Stimulated activated naive B cell treated with anti-CD40 and anti-IgM and Interleukin-4, amounts not matched to agents 10 μg/mL and 1 μg/mL and 100 μg/mL, for 72 hours (primary cell): ENCODE measurements around the gene DEDD.

ENCODE experiments used
- ATAC-seq, 2 donors: fragments of 150-1000 bp; cut with Tn5 transposase; replicated peaks; 2 replicates each; pipeline ENCODE4 v1.10.0; 2021; ENCODE audit warnings: moderate library complexity in 1 of 2
- DNase-seq: peaks from one replicate; pipeline ENCODE4 v3.0.0; 2021
- H3K27ac Mint-ChIP-seq: one replicate; pipeline ENCODE4 v1.8.0; 2022; ENCODE audit warnings: mild to moderate bottlenecking, mixed read lengths
- H3K27me3 Mint-ChIP-seq, 2 donors: one replicate each; pipeline ENCODE4 v1.8.0; 2022; ENCODE audit warnings: mixed read lengths in 2 of 2
- H3K36me3 Mint-ChIP-seq, 2 donors: one replicate each; pipeline ENCODE4 v1.8.0; 2022; ENCODE audit warnings: mixed read lengths in 2 of 2, mild to moderate bottlenecking in 1 of 2
- H3K4me1 Mint-ChIP-seq, 2 donors: one replicate each; pipeline ENCODE4 v1.8.0; 2022; ENCODE audit warnings: mixed read lengths in 2 of 2, mild to moderate bottlenecking in 1 of 2
- H3K4me3 Mint-ChIP-seq, 2 donors: one replicate each; pipeline ENCODE4 v1.8.0; 2022; ENCODE audit warnings: mild to moderate bottlenecking in 2 of 2, mixed read lengths in 2 of 2, moderate library complexity in 1 of 2
- H3K9me3 Mint-ChIP-seq, 2 donors: one replicate each; pipeline ENCODE4 v1.8.0; 2022; ENCODE audit warnings: mixed read lengths in 2 of 2, mild to moderate bottlenecking in 1 of 2

DEDD gene

GRCh38 chr1:161132410-161133219, at the start of gene DEDD:
Gene DEDD, minus strand, starts transcription at chr1:161132667. Its CDS starts 8,205 bp downstream, at chr1:161124462.
- Mint-ChIP-seq H3K27ac (no peak within 1 kb of the TSS), H3K9me3 (no peaks in the 10 kb centered on the region), H3K4me1 (peaks cover 28 to 55% of the 10 kb centered on the region in 2 donors), H3K4me3 (no peak within 1 kb of the TSS), H3K27me3 (no peaks in the 10 kb centered on the region), H3K36me3 (peaks cover 18 to 25% of the 10 kb centered on the region in 2 donors)
- peak; percentile 89 for DNase-seq
- ATAC-seq: peak; percentile 95

GRCh38 chr1:161182214-161182613, 49.7 kb upstream of the DEDD start:
- Mint-ChIP-seq H3K4me1 (peaks cover 41 to 74% of the 10 kb centered on the region in 2 donors), H3K27me3 (no peaks in the 10 kb centered on the region), H3K4me3 (no peak overlapping the region), H3K27ac (peak overlapping the region; percentile 81), H3K36me3 (no peaks in the 10 kb centered on the region), H3K9me3 (no peaks in the 10 kb centered on the region)
- ATAC-seq (peak; percentile 21 to 40), DNase-seq (no peak)

GRCh38 chr1:161180639-161181038, 48.2 kb upstream of the DEDD start:
- Mint-ChIP-seq H3K27me3 (no peaks in the 10 kb centered on the region), H3K4me3 (no peak overlapping the region), H3K36me3 (peaks cover under 1 to 7% of the 10 kb centered on the region in 2 donors), H3K27ac (no peak overlapping the region), H3K9me3 (no peaks in the 10 kb centered on the region), H3K4me1 (peaks cover 40 to 72% of the 10 kb centered on the region in 2 donors)
- no peak for ATAC-seq
- no peak for DNase-seq

DNA sequence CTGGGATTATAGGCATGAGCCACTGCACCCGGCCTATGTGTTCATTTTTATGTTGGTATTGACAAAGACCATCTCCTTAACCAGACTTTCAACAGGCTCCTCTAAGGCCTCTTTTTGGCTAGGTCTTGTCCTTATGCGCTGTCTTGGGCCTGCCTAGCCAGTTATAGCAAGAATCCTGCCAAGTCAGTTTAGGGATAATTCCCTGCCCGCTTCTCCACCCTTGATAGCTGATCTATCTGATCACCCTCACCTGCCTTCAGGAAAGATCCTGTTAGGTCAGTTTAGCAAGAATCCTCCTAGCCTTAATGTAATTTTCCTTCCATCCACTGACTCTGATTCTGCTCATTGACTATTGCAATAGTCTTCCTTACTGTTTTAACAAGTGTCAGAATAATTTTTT, 47.2 kb upstream of the DEDD start:
- ATAC-seq (no peak), DNase-seq (no peak)
- Mint-ChIP-seq H3K27ac (peak overlapping the region; percentile 72), H3K9me3 (no peaks in the 10 kb centered on the region), H3K4me1 (peaks cover 41 to 73% of the 10 kb centered on the region in 2 donors), H3K4me3 (no peak overlapping the region), H3K36me3 (peaks cover 2 to 15% of the 10 kb centered on the region in 2 donors), H3K27me3 (no peaks in the 10 kb centered on the region)

DNA sequence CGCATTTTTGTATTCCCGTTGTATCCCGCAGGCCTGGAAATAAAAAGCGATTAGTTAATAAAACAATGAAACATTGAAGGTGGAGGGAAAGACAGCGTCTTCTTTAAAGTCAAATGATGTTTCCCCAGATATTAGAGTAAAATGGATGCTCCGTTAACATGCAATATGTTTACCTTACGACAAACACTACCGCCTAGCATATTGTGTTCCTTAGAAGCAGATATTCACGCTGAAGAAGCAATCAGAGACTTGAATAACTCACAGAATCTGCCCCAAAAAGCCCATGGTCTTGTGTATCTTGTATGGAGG, 45.4 kb upstream of the DEDD start:
- H3K36me3 Mint-ChIP-seq: peaks cover 7 to 30% of the 10 kb centered on the region in 2 donors
- ATAC-seq: no peak
- peaks cover 38 to 67% of the 10 kb centered on the region in 2 donors for H3K4me1 Mint-ChIP-seq

GRCh38 chr1:161177112-161177935, 44.9 kb upstream of the DEDD start, which contains the start of gene B4GALT3:
Gene B4GALT3, minus strand, starts transcription at chr1:161177507. Its CDS starts 1,447 bp downstream, at chr1:161176060.
- H3K27me3 Mint-ChIP-seq: no peaks in the 10 kb centered on the region
- peaks cover 37 to 67% of the 10 kb centered on the region in 2 donors for H3K4me1 Mint-ChIP-seq
- peak within 1 kb of the TSS; percentile 99 for H3K27ac Mint-ChIP-seq
- no peaks in the 10 kb centered on the region for H3K9me3 Mint-ChIP-seq
- peak; percentile 90 for DNase-seq
- H3K36me3 Mint-ChIP-seq: peaks cover 11 to 36% of the 10 kb centered on the region in 2 donors
- peak; percentile 93 to 94 for ATAC-seq
- peak within 1 kb of the TSS; percentile 98 for H3K4me3 Mint-ChIP-seq

More for the DNA sequence above, 45.4 kb upstream of the DEDD start:
- H3K27ac Mint-ChIP-seq: peak overlapping the region; percentile 99
- peak overlapping the region; percentile 98 for H3K4me3 Mint-ChIP-seq
- H3K27me3 Mint-ChIP-seq: no peaks in the 10 kb centered on the region
- H3K9me3 Mint-ChIP-seq: no peaks in the 10 kb centered on the region
- DNase-seq: no peak

- Mint-ChIP-seq H3K36me3 (peaks cover 17 to 42% of the 10 kb centered on the region in 2 donors), H3K9me3 (no peaks in the 10 kb centered on the region), H3K4me1 (peaks cover 34 to 63% of the 10 kb centered on the region in 2 donors), H3K27me3 (no peaks in the 10 kb centered on the region), H3K4me3 (peak overlapping the region; percentile 98), H3K27ac (peak overlapping the region; percentile 99)
- no peak for DNase-seq
- no peak for ATAC-seq
Measured at GRCh38 chr1:161176468-161177111, 44.1 kb upstream of the DEDD start.

DNA sequence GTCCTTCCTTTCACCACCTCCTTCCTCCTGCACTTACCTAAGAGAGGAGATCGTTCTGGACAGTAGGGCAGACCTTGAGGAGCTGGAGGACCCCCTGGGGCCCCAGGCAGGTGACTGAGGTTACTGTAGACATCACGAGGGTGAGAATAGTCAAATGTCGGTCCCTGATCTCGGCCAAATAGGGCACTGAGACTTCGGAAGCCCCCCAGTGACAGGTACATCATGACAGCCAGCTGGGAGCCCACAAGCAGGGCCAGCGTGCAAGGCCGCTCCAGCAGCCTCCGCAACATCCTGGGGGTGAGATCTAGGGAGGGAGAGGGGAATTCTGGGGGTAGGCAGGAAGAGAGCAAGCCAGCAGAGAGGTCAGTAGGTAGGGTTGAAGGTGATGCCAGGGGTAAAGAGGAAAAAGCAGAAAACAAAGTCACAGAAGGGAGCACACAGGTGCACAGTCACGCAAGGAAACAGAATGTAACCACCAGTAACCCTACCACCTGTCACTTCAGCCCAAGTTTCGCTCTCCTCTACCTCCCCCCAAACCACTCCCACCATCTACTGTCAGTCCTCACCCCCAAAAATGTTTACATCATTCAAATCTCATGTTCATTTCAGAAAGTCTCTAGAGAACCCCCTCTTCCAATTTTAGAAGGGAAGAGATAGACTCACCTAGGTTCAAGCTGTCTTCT, 43.4 kb upstream of the DEDD start:
- ATAC-seq (no peak), DNase-seq (no peak)
- peak overlapping the region; percentile 99 for H3K27ac Mint-ChIP-seq
- H3K36me3 Mint-ChIP-seq: peaks cover 22 to 47% of the 10 kb centered on the region in 2 donors
- H3K9me3 Mint-ChIP-seq: no peaks in the 10 kb centered on the region
- H3K4me1 Mint-ChIP-seq: peaks cover 34 to 59% of the 10 kb centered on the region in 2 donors
- no peaks in the 10 kb centered on the region for H3K27me3 Mint-ChIP-seq
- peak overlapping the region; percentile 98 for H3K4me3 Mint-ChIP-seq

DNA sequence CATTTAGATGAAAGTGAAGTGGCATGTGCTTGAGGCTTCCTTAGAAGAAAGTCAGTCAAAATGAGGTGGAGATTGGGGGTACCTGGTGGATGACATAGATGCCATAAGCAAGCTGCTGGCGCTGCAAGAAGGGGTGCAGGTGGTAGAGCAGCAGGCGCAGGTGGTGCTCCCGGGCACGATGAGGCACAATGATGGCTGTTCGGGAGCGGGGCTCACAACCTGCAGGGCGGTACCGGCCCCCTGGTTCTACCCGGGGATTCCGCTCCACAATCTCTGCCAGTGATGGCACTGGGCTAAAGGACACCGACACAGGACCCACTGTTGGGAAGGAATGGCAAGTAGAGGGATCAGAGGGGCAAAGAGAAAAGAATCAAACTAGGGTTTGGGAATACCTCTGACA, 42.4 kb upstream of the DEDD start:
- DNase-seq (no peak), ATAC-seq (no peak)
- Mint-ChIP-seq H3K36me3 (peaks cover 23 to 53% of the 10 kb centered on the region in 2 donors), H3K9me3 (no peaks in the 10 kb centered on the region), H3K4me1 (peaks cover 30 to 52% of the 10 kb centered on the region in 2 donors), H3K27me3 (no peaks in the 10 kb centered on the region), H3K27ac (peak overlapping the region; percentile 82), H3K4me3 (no peak overlapping the region)

DNA sequence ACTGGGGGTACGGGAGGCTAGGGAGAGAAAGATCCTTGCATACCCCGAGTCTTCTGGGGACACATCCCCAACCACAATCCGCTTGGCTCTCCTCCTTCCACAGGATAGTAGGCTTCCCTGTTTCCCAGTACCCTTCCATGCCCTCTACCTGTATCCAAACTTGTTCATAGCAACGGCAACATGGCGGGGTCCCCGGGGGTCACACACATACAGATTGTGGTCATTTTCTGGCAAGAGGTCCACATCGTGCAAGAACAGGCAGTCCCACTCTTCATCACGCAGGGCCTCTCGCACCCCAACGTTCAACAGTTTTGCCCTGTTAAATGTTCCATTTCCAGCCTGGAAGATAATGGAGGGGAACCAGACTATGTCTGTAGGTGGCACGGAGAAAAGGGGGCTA, 41.2 kb upstream of the DEDD start:
- ATAC-seq: no peak
- H3K27me3 Mint-ChIP-seq: no peaks in the 10 kb centered on the region
- H3K4me1 Mint-ChIP-seq: peaks cover 35 to 52% of the 10 kb centered on the region in 2 donors
- H3K36me3 Mint-ChIP-seq: peaks cover 28 to 57% of the 10 kb centered on the region in 2 donors
- peak overlapping the region; percentile 28 for H3K27ac Mint-ChIP-seq
- DNase-seq: no peak
- no peak overlapping the region for H3K4me3 Mint-ChIP-seq
- no peaks in the 10 kb centered on the region for H3K9me3 Mint-ChIP-seq

DNA sequence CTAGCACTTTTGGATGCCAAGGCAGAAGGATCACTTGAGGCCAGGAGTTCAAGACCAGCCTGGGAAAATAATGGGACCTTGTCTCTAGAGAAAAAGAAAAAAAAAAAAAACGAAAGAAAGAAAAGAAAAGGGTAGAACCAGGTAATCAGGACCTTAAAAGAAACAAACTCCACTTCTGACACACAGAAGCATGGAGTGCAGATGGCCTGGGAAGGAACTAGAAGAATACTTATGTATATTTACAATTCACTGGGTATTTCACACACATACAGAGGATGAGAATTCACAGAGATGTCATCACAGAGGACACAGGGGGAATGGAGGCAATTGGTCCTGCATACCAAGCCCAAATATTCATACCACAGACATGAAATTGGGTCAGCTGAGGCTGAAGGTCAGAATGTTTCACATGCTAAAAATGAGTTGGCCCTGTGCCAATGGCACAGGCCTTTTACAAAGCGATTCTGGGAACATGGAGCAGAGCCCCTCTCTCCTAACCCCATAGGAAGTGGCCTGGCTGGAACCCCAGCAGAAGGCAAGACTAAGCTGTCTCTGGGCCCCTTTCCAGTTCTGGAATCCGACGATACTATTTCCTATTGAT, 40.4 kb upstream of the DEDD start:
- Mint-ChIP-seq H3K4me1 (peaks cover 38 to 54% of the 10 kb centered on the region in 2 donors), H3K27me3 (no peaks in the 10 kb centered on the region), H3K36me3 (peaks cover 31 to 64% of the 10 kb centered on the region in 2 donors), H3K27ac (no peak overlapping the region), H3K9me3 (no peaks in the 10 kb centered on the region), H3K4me3 (no peak overlapping the region)
- ATAC-seq (no peak), DNase-seq (no peak)

GRCh38 chr1:161172349-161172748, 39.9 kb upstream of the DEDD start:
- Mint-ChIP-seq H3K27ac (no peak overlapping the region), H3K27me3 (no peaks in the 10 kb centered on the region), H3K4me1 (peaks cover 38 to 52% of the 10 kb centered on the region in 2 donors), H3K36me3 (peaks cover 31 to 64% of the 10 kb centered on the region in 2 donors), H3K9me3 (no peaks in the 10 kb centered on the region), H3K4me3 (no peak overlapping the region)
- no peak for ATAC-seq
- no peak for DNase-seq

GRCh38 chr1:161171696-161172095, 39.2 kb upstream of the DEDD start:
- Mint-ChIP-seq H3K9me3 (no peaks in the 10 kb centered on the region), H3K4me3 (no peak overlapping the region), H3K27me3 (no peaks in the 10 kb centered on the region), H3K36me3 (peaks cover 31 to 68% of the 10 kb centered on the region in 2 donors), H3K27ac (peak overlapping the region; percentile 57), H3K4me1 (peaks cover 43 to 55% of the 10 kb centered on the region in 2 donors)
- ATAC-seq: no peak
- no peak for DNase-seq
